Duodenal mucosa (tissue), 2 donors: Measurements from ENCODE around the gene DYSF.
"Not testable (repeated sequence)": the region's sequence is repeated elsewhere in the genome, so short reads cannot be mapped to it uniquely, and the experiment has no call there.

Source experiments
- H3K27ac ChIP-seq: one replicate; pipeline ENCODE4 v1.7.0; 2013; ENCODE audit warnings: low read depth, low read length
- H3K27me3 ChIP-seq, 2 donors: one replicate each; pipeline ENCODE4 v1.7.0; 2013; ENCODE audit warnings: low read length in 2 of 2, control low read depth in 1 of 2; ENCODE audit not compliant: insufficient read depth in 2 of 2, control insufficient read depth in 1 of 2
- H3K36me3 ChIP-seq, 2 donors: one replicate each; pipeline ENCODE4 v1.7.0; 2013; ENCODE audit warnings: low read length in 2 of 2, control low read depth in 1 of 2; ENCODE audit not compliant: insufficient read depth in 2 of 2, control insufficient read depth in 1 of 2
- H3K4me1 ChIP-seq, 2 donors: one replicate each; pipeline ENCODE4 v1.7.0; 2013; ENCODE audit warnings: low read length in 2 of 2, control low read depth in 1 of 2; ENCODE audit not compliant: insufficient read depth in 2 of 2, control insufficient read depth in 1 of 2
- H3K4me3 ChIP-seq, 2 donors: one replicate each; pipeline ENCODE4 v1.7.0; 2013; ENCODE audit warnings: low read length in 2 of 2, low read depth in 1 of 2
- H3K9ac ChIP-seq, 2 donors: one replicate each; pipeline ENCODE4 v1.7.0; 2013; ENCODE audit warnings: low read length in 2 of 2, low read depth in 1 of 2
- H3K9me3 ChIP-seq, 2 donors: one replicate each; pipeline ENCODE4 v1.7.0; 2013; ENCODE audit warnings: low read length in 2 of 2, control low read depth in 1 of 2; ENCODE audit not compliant: control insufficient read depth in 1 of 2

DYSF gene

GRCh38 chr2:71426721-71427120, 26.6 kb upstream of the DYSF start:
- Histone ChIP-seq H3K36me3 (peaks cover 33 to 49% of the 10 kb centered on the region in 2 donors), H3K9ac (no peak overlapping the region), H3K4me1 (peaks cover 0 to 3% of the 10 kb centered on the region in 2 donors), H3K9me3 (no peaks in the 10 kb centered on the region), H3K27me3 (no peaks in the 10 kb centered on the region), H3K4me3 (no peak overlapping the region), H3K27ac (no peak overlapping the region)

- Histone ChIP-seq H3K27ac (no peak overlapping the region), H3K36me3 (peaks cover 30 to 53% of the 10 kb centered on the region in 2 donors), H3K9ac (no peak overlapping the region), H3K27me3 (no peaks in the 10 kb centered on the region), H3K9me3 (no peaks in the 10 kb centered on the region), H3K4me3 (no peak overlapping the region), H3K4me1 (peaks cover 0 to 3% of the 10 kb centered on the region in 2 donors)
Observed at GRCh38 chr2:71428472-71429383, 24.6 kb upstream of the DYSF start.

GRCh38 chr2:71445142-71445541, 8.2 kb upstream of the DYSF start:
- H3K36me3 ChIP-seq, H3K27me3 ChIP-seq, H3K27ac ChIP-seq, H3K4me3 ChIP-seq, H3K9me3 ChIP-seq, H3K4me1 ChIP-seq, H3K9ac ChIP-seq: not testable (repeated sequence)

GRCh38 chr2:71446505-71446904, 6.9 kb upstream of the DYSF start:
- no peak overlapping the region for H3K27ac ChIP-seq
- no peaks in the 10 kb centered on the region for H3K4me1 ChIP-seq
- no peaks in the 10 kb centered on the region for H3K36me3 ChIP-seq
- no peaks in the 10 kb centered on the region for H3K27me3 ChIP-seq
- no peak overlapping the region for H3K4me3 ChIP-seq
- H3K9ac ChIP-seq, result no peak overlapping the region
- H3K9me3 ChIP-seq, result no peaks in the 10 kb centered on the region

GRCh38 chr2:71449343-71449742, 4.0 kb upstream of the DYSF start:
- Histone ChIP-seq H3K4me3 (no peak overlapping the region), H3K27me3 (peaks cover 10 to 15% of the 10 kb centered on the region in 2 donors), H3K9ac (no peak overlapping the region), H3K9me3 (no peaks in the 10 kb centered on the region), H3K4me1 (peaks cover 7 to 8% of the 10 kb centered on the region in 2 donors), H3K36me3 (no peaks in the 10 kb centered on the region), H3K27ac (no peak overlapping the region)

- H3K36me3 ChIP-seq, result no peaks in the 10 kb centered on the region
- H3K9ac ChIP-seq, result no peak overlapping the region
- no peaks in the 10 kb centered on the region for H3K9me3 ChIP-seq
- H3K4me1 ChIP-seq, result peaks cover 9 to 14% of the 10 kb centered on the region in 2 donors
- H3K27me3 ChIP-seq, result peaks cover 22 to 25% of the 10 kb centered on the region in 2 donors
- no peak overlapping the region for H3K27ac ChIP-seq
- no peak overlapping the region for H3K4me3 ChIP-seq
Observed at GRCh38 chr2:71451705-71452104, 1.7 kb upstream of the DYSF start.

- no peak overlapping the region for H3K27ac ChIP-seq
- H3K9me3 ChIP-seq, result no peaks in the 10 kb centered on the region
- no peaks in the 10 kb centered on the region for H3K36me3 ChIP-seq
- H3K9ac ChIP-seq, result no peak overlapping the region
- H3K4me1 ChIP-seq, result peaks cover 9 to 16% of the 10 kb centered on the region in 2 donors
- peaks cover 22 to 25% of the 10 kb centered on the region in 2 donors for H3K27me3 ChIP-seq
- no peak overlapping the region for H3K4me3 ChIP-seq
Observed at GRCh38 chr2:71452565-71452964, 796 bp upstream of the DYSF start.

GRCh38 chr2:71454221-71455010, 1.1 kb downstream of the DYSF start:
- no peak overlapping the region for H3K27ac ChIP-seq
- no peaks in the 10 kb centered on the region for H3K36me3 ChIP-seq
- no peak overlapping the region for H3K9ac ChIP-seq
- peaks cover 9 to 16% of the 10 kb centered on the region in 2 donors for H3K4me1 ChIP-seq
- H3K4me3 ChIP-seq, result peak overlapping the region; percentile 56 to 59
- H3K27me3 ChIP-seq, result peaks cover 22 to 25% of the 10 kb centered on the region in 2 donors
- H3K9me3 ChIP-seq, result no peaks in the 10 kb centered on the region

GRCh38 chr2:71455011-71455740, 1.8 kb downstream of the DYSF start:
- no peaks in the 10 kb centered on the region for H3K36me3 ChIP-seq
- H3K9ac ChIP-seq, result no peak overlapping the region
- no peak overlapping the region for H3K27ac ChIP-seq
- H3K4me1 ChIP-seq, result peaks cover 9 to 16% of the 10 kb centered on the region in 2 donors
- peaks cover 22 to 25% of the 10 kb centered on the region in 2 donors for H3K27me3 ChIP-seq
- no peak overlapping the region for H3K4me3 ChIP-seq
- no peaks in the 10 kb centered on the region for H3K9me3 ChIP-seq
